HepG2 (cell line): Measurements from ENCODE around the gene ADCK2. TPM values are rescaled to one million over a fixed set of nuclear protein-coding genes. Genes with fewer than 3 reads are reported as not detected.

Experiments used
- ATAC-seq: fragments of 200-7000 bp; cut with Tn5 transposase; 3 replicates; pipeline ENCODE4 v1.9.1; 2020; ENCODE audit warnings: mild to moderate bottlenecking, moderate library complexity
- BruUV-seq: library from RNA; stranded (reverse); fragments of 400-500 nt; replicated peaks from 2 replicates; lab custom pipeline; 2021; lab: Mats Ljungman, UMichigan
- CTCF ChIA-PET: fragments of 300-600 bp; formaldehyde crosslinking; extraction: SDS; loops from one replicate; lab custom pipeline; 2021; ENCODE audit warnings: low total read pairs, inconsistent platforms, low intra/inter-chr PET ratio; lab: Yijun Ruan, JAX
- POLR2A ChIA-PET: fragments of 350-600 bp; sonication (Branson Sonifier 250); formaldehyde crosslinking; loops from one replicate; lab custom pipeline; 2020; ENCODE audit warnings: antibody characterized with exemption, inconsistent platforms; lab: Yijun Ruan, JAX
- DNase-seq: peaks from one replicate; pipeline ENCODE4 v3.0.0-alpha.2; 2015; ENCODE audit warnings: low spot score
- FAIRE-seq: peaks from 3 replicates; lab custom pipeline; 2011; peaks lifted over from hg19 to GRCh38; lab: Jason Lieb, UNC
- H2AFZ ChIP-seq: one replicate; pipeline ENCODE4 v1.6.1; 2011; ENCODE audit warnings: low read length, inconsistent platforms
- H3K27ac ChIP-seq: fragments of 300-600 bp; 3 replicates; pipeline ENCODE4 v1.8.0; 2011; ENCODE audit warnings: mixed run types, mild to moderate bottlenecking, mixed read lengths, low read length, inconsistent platforms; ENCODE audit not compliant: insufficient read depth; ENCODE audit errors: extremely low read length
- H3K27me3 ChIP-seq, 2 experiments: fragments of 200-600 bp in 1 of 2; 2 replicates in 1 of 2; 3 replicates in 1 of 2; pipeline versions ENCODE4 v1.6.0 to v1.8.0; 2011; ENCODE audit warnings: low read length in 2 of 2, mild to moderate bottlenecking in 2 of 2, moderate library complexity in 2 of 2, inconsistent platforms in 1 of 2; ENCODE audit not compliant: insufficient read depth in 2 of 2, control insufficient read depth in 1 of 2
- H3K36me3 ChIP-seq, 2 experiments: fragments of 200-600 bp in 1 of 2; replicated peaks in 1 of 2; 2 replicates in 1 of 2; 3 replicates in 1 of 2; pipeline versions ENCODE4 v1.5.1 to v1.8.0; 2011; ENCODE audit warnings: low read length in 2 of 2, inconsistent platforms in 1 of 2; ENCODE audit not compliant: insufficient read depth in 2 of 2, control insufficient read depth in 1 of 2
- H3K4me1 ChIP-seq: 2 replicates; pipeline ENCODE4 v1.5.1; 2012; ENCODE audit warnings: low read length, inconsistent platforms; ENCODE audit not compliant: insufficient read depth
- H3K4me2 ChIP-seq: 2 replicates; pipeline ENCODE4 v1.6.0; 2011; ENCODE audit warnings: low read depth, low read length, inconsistent platforms
- H3K4me3 ChIP-seq, 3 experiments: fragments of 200-600 bp in 1 of 3; sonication (generic), shearing (Covaris generic) in 1 of 3; replicated peaks in 1 of 3; 2 replicates each; pipeline ENCODE4 v1.5.1; 2011 to 2016; ENCODE audit warnings: low read length in 3 of 3, inconsistent platforms in 2 of 3, low read depth in 2 of 3, mild to moderate bottlenecking in 2 of 3, control low read depth in 1 of 3, mixed read lengths in 1 of 3; ENCODE audit not compliant: insufficient read depth in 1 of 3
- H3K79me2 ChIP-seq: one replicate; pipeline ENCODE4 v1.6.1; 2011; ENCODE audit warnings: low read length, inconsistent platforms; ENCODE audit not compliant: insufficient read depth
- H3K9ac ChIP-seq: 2 replicates; pipeline ENCODE4 v1.6.0; 2011; ENCODE audit warnings: mild to moderate bottlenecking, low read depth, low read length, inconsistent platforms; ENCODE audit not compliant: insufficient read depth
- H3K9me3 ChIP-seq: 2 replicates; pipeline ENCODE4 v1.5.1; 2012; ENCODE audit warnings: mild to moderate bottlenecking, low read length
- H4K20me1 ChIP-seq: 2 replicates; pipeline ENCODE4 v1.6.0; 2011; ENCODE audit warnings: inconsistent platforms, mild to moderate bottlenecking, low read length, moderate library complexity; ENCODE audit not compliant: insufficient read depth
- FLYWCH1 ChIP-seq: sonication (generic); formaldehyde crosslinking; IDR thresholded peaks from 2 replicates; pipeline ENCODE4 v1.8.1; 2023; ENCODE audit warnings: mild to moderate bottlenecking, missing genetic modification reagents
- FOXJ3 ChIP-seq: sonication (generic); formaldehyde crosslinking; IDR thresholded peaks from 2 replicates; pipeline ENCODE4 v1.4.0; 2020; ENCODE audit warnings: missing genetic modification reagents, mild to moderate bottlenecking, borderline replicate concordance
- KLF9 ChIP-seq: IDR thresholded peaks from 2 replicates; pipeline ENCODE4 v1.6.1; 2016; ENCODE audit warnings: low read depth
- PRPF4 ChIP-seq: fragments of 200-400 bp; formaldehyde crosslinking; IDR thresholded peaks from 2 replicates; pipeline ENCODE4 v1.6.1; 2016; ENCODE audit warnings: low read length, low read depth; ENCODE audit not compliant: poor library complexity, severe bottlenecking
- RAD21 ChIP-seq: fragments of 450-650 bp; formaldehyde crosslinking; IDR thresholded peaks from 2 replicates; pipeline ENCODE4 v1.5.0; 2020; ENCODE audit warnings: mild to moderate bottlenecking
- RBFOX2 ChIP-seq: fragments of 200-400 bp; formaldehyde crosslinking; IDR thresholded peaks from 2 replicates; pipeline ENCODE4 v1.6.1; 2017; ENCODE audit warnings: low read depth, mild to moderate bottlenecking, low read length
- SKI ChIP-seq: fragments of 450-650 bp; IDR thresholded peaks from one replicate; pipeline ENCODE4 v1.6.1; 2018; ENCODE audit warnings: mild to moderate bottlenecking; ENCODE audit not compliant: partially characterized antibody
- TCF7L2 ChIP-seq: IDR thresholded peaks from 2 replicates; pipeline ENCODE4 v1.6.1; 2011; ENCODE audit warnings: mild to moderate bottlenecking, low read depth, low read length, moderate library complexity
- ZNF17 ChIP-seq: sonication (generic); formaldehyde crosslinking; IDR thresholded peaks from 2 replicates; pipeline ENCODE4 v1.5.0; 2020; ENCODE audit warnings: mild to moderate bottlenecking, missing genetic modification reagents
- ZNF264 ChIP-seq: sonication (generic); formaldehyde crosslinking; IDR thresholded peaks from 2 replicates; pipeline ENCODE4 v1.4.0; 2020; ENCODE audit warnings: missing genetic modification reagents
- ZNF446 ChIP-seq: sonication (generic); formaldehyde crosslinking; IDR thresholded peaks from 2 replicates; pipeline ENCODE4 v1.5.0; 2020; ENCODE audit warnings: mild to moderate bottlenecking, missing genetic modification reagents
- ZNF619 ChIP-seq: sonication (generic); formaldehyde crosslinking; IDR thresholded peaks from 2 replicates; pipeline ENCODE4 v1.4.0; 2020; ENCODE audit warnings: mild to moderate bottlenecking, missing genetic modification reagents
- ZNF678 ChIP-seq: sonication (generic); formaldehyde crosslinking; IDR thresholded peaks from 2 replicates; pipeline ENCODE4 v1.4.0; 2020; ENCODE audit warnings: mild to moderate bottlenecking, missing genetic modification reagents
- ZNF775 ChIP-seq: sonication (generic); formaldehyde crosslinking; IDR thresholded peaks from 2 replicates; pipeline ENCODE4 v1.4.0; 2020; ENCODE audit warnings: missing genetic modification reagents, mild to moderate bottlenecking, moderate library complexity, borderline replicate concordance
- WGBS: methylation state at CpG from one replicate; pipeline ENCODE4 v1.1.6; 2017; ENCODE audit warnings: low lambda C conversion rate; 5-methylcytosine and 5-hydroxymethylcytosine counted together
- in situ Hi-C: cut with HindIII; loops from 2 replicates; pipeline ENCODE4 v1.10.0; 2017; ENCODE audit warnings: low pct_unique_long_range_greater_than_20kb; ENCODE audit not compliant: extremely low pct_ligation_motif_present
- intact Hi-C: fragments of 100-400 bp; cut with micrococcal nuclease; formaldehyde crosslinking; loops from one replicate; pipeline ENCODE4 v1.10.0; 2022; ENCODE audit not compliant: unreplicated experiment
- polyA plus RNA-seq, 8 experiments: library from polyadenylated mRNA; depleted of rRNA in 3 of 8; stranded (reverse) in 7 of 8; unstranded in 1 of 8; fragments of >200 nt; fragmentation: Illumina TruSeq in 4 of 8; extraction: Trizol in 4 of 8; gene quantifications; 2 replicates each; pipeline versions ENCODE4 v1.2.1 to v1.2.3, GENCODE V29; 2011 to 2016; ENCODE audit warnings: low read depth in 4 of 8, missing spikeins in 1 of 8, mixed read lengths in 1 of 8; ENCODE audit not compliant: insufficient read depth in 1 of 8
- total RNA-seq, 5 experiments: library from RNA; depleted of rRNA; stranded (reverse); fragments of >200 nt; fragmentation: Illumina TruSeq; extraction: Trizol; gene quantifications; 2 replicates each; pipeline ENCODE4 v1.2.3, GENCODE V29; 2016; ENCODE audit warnings: low read depth in 1 of 5
- TF ChIP-seq, protein P1 (sequence below): sonication (generic); formaldehyde crosslinking; IDR thresholded peaks from 2 replicates; pipeline ENCODE4 v1.9.0; 2021; ENCODE audit warnings: missing genetic modification reagents, borderline replicate concordance

The ADCK2 gene
- total and polyA plus RNA-seq, 2 of the 13 experiments (the other 11 are each of a cell fraction or from before 2014, with no cell fraction given) = 8.6 to 18.8 TPM

DNA sequence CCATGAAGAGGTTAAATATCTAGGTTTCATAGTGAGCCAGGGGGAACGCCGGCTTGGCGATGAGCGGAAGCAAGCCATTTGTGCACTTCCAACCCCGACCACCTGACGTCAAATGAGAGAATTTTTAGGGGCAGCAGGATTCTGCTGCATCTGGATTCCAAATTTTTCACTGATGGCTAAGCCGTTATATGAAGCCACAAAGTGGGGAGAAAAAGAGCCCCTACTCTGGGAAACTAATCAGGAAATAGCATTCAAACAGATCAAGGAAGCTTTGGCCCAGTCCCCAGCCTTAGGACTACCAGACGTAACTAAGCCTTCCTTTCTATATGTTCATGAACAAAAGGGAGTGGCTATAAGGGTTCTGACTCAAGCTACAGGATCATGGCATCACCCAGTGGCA lies 12.9 kb upstream of the ADCK2 start:
- BruUV-seq = no TSS peak
- ATAC-seq (no peak), DNase-seq (no peak), FAIRE-seq (no peak)
- TF ChIP-seq PRPF4 = no peak
- no peak for TF ChIP-seq ZNF264 (CRISPR knock-in tag)
- no peak for TF ChIP-seq ZNF678 (CRISPR knock-in tag)
- TF ChIP-seq RBFOX2 = no peak
- no peak for TF ChIP-seq SKI
- TF ChIP-seq, protein P1, sequence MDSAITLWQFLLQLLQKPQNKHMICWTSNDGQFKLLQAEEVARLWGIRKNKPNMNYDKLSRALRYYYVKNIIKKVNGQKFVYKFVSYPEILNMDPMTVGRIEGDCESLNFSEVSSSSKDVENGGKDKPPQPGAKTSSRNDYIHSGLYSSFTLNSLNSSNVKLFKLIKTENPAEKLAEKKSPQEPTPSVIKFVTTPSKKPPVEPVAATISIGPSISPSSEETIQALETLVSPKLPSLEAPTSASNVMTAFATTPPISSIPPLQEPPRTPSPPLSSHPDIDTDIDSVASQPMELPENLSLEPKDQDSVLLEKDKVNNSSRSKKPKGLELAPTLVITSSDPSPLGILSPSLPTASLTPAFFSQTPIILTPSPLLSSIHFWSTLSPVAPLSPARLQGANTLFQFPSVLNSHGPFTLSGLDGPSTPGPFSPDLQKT (CRISPR knock-in tag) = no peak
- no peak for TF ChIP-seq ZNF17 (CRISPR knock-in tag)
- TF ChIP-seq RAD21 (CRISPR knock-in tag) = no peak
- no peak for TF ChIP-seq KLF9 (CRISPR knock-in tag)
- TF ChIP-seq TCF7L2 = no peak
- no peak for TF ChIP-seq ZNF619
- no peak for TF ChIP-seq FLYWCH1 (CRISPR knock-in tag)
- no peak for TF ChIP-seq ZNF775 (CRISPR knock-in tag)
- TF ChIP-seq ZNF446 (CRISPR knock-in tag) = no peak
- no peak for TF ChIP-seq FOXJ3 (CRISPR knock-in tag)
- Histone ChIP-seq H3K9ac (no peak overlapping the region), H3K27me3 (peaks cover 0 to 12% of the 10 kb centered on the region in 2 experiments; a peak in 1 of 5 replicates), H4K20me1 (no peaks in the 10 kb centered on the region), H3K9me3 (no peaks in the 10 kb centered on the region), H3K79me2 (no peaks in the 10 kb centered on the region), H3K36me3 (no peaks in the 10 kb centered on the region), H2AFZ (no peak overlapping the region), H3K4me1 (peaks cover 22% of the 10 kb centered on the region), H3K4me2 (no peak overlapping the region), H3K27ac (no peak overlapping the region), H3K4me3 (no peak overlapping the region)
- ChIA-PET POLR2A (no interaction called here), CTCF (no interaction called here)
- intact Hi-C loops (loop anchor here (10.0 kb wide), 1 partner anchor 355 kb away; the partner anchor contains the start of gene MRPS33), in situ Hi-C loops (no loop called here)
- WGBS = 56% methylated on average over 8 of the region's 8 CpGs
